ENCODE data around the gene PRRX1.

The PRRX1 gene

DNA sequence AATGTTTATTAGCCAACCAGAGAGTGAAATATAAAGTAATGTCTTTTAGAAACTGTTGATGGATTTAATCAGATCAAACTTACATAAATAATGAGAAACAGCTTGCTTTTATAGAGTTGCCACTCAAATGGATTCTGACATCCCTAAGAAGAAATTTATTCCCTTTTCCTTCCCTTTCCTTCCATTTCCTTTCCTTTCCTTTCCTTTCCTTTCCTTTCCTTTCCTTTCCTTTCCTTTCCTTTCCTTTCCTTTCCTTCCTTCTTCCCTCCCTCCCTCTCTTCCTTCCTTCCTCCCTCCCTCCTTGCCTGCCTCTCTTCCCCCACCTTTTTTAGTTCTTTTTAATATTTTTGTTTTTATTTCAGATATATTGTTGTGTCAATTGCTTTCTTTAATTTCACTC, 27.3 kb downstream of the PRRX1 start:
- no peak for DNase-seq (ENCODE audit: low read depth in 2 of 2)

DNA sequence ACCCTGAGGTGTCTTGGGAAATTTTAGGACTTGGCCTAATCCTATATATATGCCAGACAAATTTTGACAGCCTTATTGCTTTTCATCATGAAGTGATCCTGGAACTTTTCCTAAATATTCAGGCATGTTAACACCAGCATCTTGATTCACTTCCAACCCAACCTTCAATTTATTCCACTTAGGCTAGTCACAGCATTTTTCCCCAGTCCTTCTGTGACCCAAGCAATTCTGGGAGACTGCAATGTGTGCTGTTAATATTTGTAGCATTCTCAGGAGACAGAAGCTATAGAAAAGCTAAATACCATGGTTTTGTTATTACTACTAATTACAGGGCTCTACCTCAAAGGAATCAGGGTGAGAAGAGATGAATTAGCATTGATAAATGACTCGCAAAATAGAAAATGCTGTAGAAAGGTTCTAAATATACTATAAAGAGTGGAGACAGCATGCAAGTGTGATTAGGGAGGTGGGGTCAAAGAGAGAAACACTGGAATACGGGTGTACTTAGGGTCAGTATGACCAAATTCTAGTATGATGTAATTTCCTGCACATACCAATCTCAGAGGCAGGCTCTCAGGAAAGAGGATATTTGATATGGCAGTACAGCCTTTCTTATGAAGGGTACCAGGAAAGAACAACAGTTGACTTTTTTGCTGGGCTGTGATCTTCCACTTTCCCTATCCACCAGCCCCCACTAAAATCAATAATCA, 29.1 kb downstream of the PRRX1 start:
- DNase-seq (ENCODE audit: low read depth in 2 of 2), result no peak

GRCh38 chr1:170694172-170694926, 30.4 kb downstream of the PRRX1 start:
- no peak for DNase-seq (ENCODE audit: low read depth in 2 of 2)

- DNase-seq (ENCODE audit: low read depth in 2 of 2), result no peak
Observed at GRCh38 chr1:170695955-170696590, 32.1 kb downstream of the PRRX1 start.

DNA sequence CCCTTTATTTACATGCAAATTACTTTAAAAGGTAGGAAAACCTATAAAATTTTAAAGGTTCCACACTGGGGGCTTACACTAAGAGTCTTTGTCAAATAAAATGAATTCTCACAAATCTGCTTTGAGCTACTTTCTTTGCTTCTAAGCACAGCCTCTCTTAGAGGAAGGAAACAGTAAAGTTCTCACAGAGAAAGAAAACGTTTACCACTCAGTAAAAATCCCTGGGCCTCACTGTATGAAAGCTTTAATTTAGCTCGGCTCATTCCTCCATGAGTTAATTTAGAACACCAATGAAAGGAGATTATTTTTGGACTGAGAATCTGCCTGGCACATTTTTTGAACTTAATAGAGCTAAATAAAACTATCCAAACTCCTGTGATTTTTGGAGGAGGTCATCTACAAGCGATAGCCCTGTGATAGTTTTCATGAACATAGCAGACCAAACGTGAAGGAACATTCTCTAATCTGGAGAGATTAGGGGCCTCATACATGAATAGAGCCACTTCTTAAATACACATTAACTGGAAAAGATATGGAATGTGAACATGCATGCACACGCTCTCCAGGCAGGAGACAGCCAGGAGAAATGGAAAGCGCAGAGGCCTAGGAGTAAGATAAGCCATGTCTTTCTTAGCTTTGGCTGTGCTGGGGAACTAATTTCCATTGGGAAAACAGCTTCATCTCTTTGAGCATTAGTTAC, 32.8 kb downstream of the PRRX1 start:
- no peak for DNase-seq (ENCODE audit: low read depth in 2 of 2)

- no peak for DNase-seq (ENCODE audit: low read depth in 2 of 2)
Observed at GRCh38 chr1:170697316-170697715, 33.4 kb downstream of the PRRX1 start.

GRCh38 chr1:170698301-170699275, 34.7 kb downstream of the PRRX1 start:
- no peak for DNase-seq (ENCODE audit: low read depth in 2 of 2)

DNA sequence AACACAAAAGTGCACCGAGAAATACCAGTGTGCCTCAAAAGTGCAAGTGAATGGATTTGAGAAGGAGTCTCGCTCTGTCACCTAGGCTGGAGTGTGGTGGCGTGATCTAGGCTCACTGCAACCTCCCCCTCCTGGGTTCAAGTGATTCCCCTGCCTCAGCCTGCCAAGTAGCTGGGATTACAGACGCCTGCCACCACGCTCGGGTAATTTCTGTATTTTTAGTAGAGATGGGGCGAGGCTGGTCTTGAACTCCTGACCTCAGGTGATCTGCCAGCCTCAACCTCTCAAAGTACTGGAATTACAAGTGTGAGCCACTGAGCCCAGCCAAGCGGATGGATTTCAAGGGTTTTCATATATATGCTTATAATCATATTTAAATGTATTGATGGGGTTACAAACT, 35.8 kb downstream of the PRRX1 start:
- no peak for DNase-seq (ENCODE audit: low read depth in 2 of 2)

DNA sequence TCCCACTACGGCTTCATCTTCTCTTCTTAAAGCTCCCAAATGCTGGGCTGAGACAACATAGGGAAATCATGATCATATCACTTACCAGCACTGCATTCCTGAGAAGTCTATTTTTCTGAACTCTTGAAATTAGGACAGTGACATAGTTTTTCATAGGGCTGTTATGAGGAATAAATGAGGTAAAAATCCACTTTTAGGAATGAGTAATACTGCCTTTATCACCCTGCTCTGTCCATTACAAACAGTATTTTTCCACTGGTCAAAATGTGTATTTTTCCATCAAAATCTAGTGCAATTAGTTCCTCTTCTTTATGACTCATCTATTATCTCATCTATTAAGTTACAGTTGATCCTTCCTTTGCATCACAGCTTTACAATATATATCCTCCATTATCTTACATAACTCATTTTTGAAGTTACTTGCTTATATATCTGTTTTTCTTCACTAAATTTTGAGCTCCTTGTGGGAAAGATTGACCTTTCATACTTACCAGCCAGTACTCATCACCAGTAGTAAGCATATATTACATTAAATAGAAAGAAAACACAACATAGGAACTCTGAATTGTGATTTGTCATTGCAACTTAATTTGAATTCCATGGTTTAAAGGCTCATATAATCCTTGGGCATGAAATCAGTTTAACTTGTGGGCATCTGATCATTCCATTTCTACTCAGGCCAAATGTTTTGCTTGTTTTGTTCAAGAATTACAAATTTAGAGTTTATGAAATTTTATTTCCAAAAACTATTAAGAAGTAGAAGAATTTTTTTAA, 37.1 kb downstream of the PRRX1 start:
- DNase-seq (ENCODE audit: low read depth in 2 of 2), result no peak

DNA sequence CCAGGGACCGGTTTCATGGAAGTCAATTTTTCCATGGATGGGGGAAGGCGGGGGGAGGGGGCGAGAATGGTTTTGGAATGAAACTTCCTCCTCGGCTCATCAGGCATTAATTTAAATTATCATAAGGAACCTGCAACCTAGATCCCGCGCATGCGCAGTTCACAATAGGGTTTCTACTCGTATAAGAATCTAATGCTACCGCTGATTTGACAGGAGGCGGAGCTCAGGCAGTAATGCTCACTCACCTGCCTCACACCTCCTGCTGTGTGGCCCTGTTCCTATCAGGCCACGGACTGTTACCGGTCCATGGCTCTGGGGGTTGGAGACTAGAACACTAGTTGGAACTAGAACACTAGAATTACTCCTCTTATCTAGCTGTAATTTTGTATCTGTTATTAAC, 38.0 kb downstream of the PRRX1 start:
- no peak for DNase-seq (ENCODE audit: low read depth in 2 of 2)

DNA sequence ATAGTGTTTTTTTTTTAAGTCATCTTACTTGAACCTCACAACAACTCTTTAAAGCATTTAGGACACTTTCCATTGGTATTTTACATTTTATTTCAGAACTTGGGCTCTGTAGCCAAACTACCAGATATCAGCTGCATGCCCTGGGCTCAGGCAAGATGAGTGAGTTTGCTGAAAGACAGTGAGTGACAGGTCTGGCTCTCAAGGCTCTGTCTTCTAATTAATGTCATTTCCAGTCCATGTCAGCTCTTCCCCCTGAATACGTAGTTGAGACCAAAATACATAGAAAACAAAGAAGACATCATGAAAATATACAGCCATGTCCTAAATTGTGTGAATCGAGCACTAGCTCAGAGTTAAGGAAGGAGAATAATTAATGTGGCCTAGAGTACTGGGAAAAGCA, 39.7 kb downstream of the PRRX1 start:
- DNase-seq (ENCODE audit: low read depth in 2 of 2), result no peak

DNA sequence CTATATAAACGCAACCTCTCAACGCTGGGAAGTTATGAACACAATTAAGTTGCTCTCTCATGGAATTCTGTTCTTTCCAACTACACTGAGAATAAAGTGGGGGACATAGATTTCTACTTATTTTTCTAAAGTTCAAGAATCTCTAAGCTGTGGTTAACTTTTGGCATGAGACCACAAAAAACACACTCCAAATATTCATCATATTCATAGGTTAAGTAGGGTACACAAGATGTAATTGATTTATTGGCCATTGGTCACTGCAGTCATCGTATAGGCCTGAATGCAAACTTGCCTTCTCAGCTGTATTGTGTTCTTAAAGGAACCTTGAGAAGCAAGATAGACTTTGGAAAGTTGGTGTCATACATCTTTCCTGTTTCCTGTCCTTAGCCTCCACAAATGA, 40.3 kb downstream of the PRRX1 start:
- no peak for DNase-seq (ENCODE audit: low read depth in 2 of 2)

DNA sequence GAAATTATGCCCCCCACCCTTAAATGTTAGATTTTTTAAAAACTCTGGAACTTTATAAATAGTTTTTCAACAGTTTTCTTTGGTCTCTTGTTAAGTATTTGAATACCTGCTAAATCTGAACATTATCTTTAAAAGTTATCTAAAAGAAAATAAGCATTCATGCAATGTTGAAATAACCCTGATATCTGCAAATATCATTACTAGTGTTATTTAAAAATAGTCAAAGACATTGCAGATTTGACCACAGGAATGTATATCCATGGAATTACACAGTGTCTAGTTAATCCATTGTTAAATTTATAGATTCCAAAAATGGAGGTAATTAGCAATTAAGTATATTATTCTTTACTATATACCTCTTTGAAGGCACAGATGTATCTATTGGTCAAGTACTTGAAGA, 42.0 kb downstream of the PRRX1 start:
- DNase-seq (ENCODE audit: low read depth in 2 of 2), result no peak

DNA sequence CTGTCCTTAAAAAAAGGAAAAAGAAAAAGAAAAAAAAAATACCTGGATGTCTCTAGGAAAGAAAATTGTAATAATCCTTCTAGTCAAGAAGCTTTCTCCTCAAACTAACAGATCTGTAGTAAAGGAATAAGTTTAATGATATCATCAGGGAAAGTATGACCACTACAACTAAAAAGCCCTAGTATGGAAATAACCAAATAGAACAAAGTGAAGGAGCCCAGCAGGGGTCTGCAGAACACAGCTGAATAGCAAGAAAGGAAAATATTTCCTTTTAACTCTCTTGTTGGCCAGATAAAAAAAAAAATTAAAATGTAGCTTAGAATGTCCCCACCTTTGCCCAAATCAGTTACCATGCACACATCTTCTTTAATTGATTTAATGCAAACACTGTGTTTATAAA, 43.2 kb downstream of the PRRX1 start:
- DNase-seq (ENCODE audit: low read depth in 2 of 2), result no peak

DNA sequence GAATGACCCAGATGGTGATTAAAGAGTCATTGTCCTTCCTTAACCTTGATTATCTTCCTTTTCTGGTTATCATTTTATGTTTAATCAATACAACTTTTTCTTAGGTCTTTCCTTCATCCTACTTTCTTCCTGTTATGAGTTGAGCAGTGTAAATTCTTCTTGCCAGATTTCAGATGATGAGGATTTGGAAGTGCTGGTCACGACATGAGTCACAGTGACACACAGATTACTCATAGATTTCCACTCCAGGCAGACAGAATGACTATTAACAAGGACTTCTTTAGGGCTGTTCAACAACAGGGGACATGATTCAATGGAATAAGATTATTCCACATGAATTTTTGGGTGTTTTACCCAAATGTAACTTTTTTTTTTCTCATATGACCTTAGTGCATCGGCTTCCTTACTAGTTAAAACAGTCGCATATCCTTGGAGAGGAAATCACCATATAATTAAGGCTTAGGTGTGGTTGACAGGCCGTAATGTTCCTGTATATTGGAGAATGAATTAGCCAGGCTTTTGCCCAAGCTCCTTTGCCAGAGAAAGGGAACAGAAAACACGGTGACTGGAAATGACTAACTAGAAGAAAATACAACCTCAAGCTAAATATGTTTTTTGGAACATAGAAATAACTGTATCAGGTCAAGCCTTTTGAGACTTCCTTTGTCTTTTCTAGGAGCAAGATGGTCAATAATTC, 44.2 kb downstream of the PRRX1 start:
- no peak for DNase-seq (ENCODE audit: low read depth in 2 of 2)

- DNase-seq (ENCODE audit: low read depth in 2 of 2), result no peak
Observed at GRCh38 chr1:170711682-170712081, 47.8 kb downstream of the PRRX1 start.

DNA sequence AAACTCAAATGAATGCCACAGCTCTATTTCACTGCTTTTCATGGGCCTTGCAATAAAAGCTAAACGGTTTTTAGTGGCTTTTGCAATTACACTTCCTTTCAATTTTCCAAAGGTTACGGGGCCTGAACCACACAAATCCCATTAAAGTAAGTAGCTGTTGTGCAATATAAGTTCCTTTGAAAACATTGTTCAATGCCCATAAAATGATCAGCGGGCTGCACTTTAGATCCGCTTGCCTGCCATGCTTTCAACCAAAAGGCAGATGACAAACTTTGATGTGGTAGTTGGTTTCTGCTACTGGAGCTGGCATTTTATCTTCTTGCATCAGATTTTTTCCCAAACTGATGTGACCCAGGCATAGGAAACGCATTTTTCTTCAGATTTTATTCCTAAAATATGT, 50.2 kb downstream of the PRRX1 start:
- no peak for DNase-seq (ENCODE audit: low read depth in 2 of 2)

- no peak for DNase-seq (ENCODE audit: low read depth in 2 of 2)
Observed at GRCh38 chr1:170714938-170715337, 51.0 kb downstream of the PRRX1 start.

- no peak for DNase-seq (ENCODE audit: low read depth in 2 of 2)
Observed at GRCh38 chr1:170716835-170717429, 53.0 kb downstream of the PRRX1 start.
